BJ (cell line): ENCODE results near the gene CD27. TPM values are rescaled to one million over a fixed set of nuclear protein-coding genes. Genes with fewer than 3 reads are reported as not detected.

ENCODE experiments used
- CTCF ChIA-PET: fragments of 350-600 bp; formaldehyde crosslinking; extraction: SDS; loops from one replicate; lab custom pipeline; 2021; ENCODE audit warnings: antibody characterized with exemption, inconsistent platforms; lab: Yijun Ruan, JAX
- POLR2A ChIA-PET: fragments of 300-600 bp; sonication (Branson Sonifier 250); formaldehyde crosslinking; extraction: SDS; loops from one replicate; lab custom pipeline; 2021; ENCODE audit warnings: antibody characterized with exemption; lab: Charles Lee
- DNase-seq: peaks from one replicate; pipeline ENCODE4 v3.0.0-alpha.2; 2011; ENCODE audit warnings: low read depth
- H3K27me3 ChIP-seq: 2 replicates; pipeline ENCODE4 v1.6.0; 2011; ENCODE audit warnings: low read length; ENCODE audit not compliant: control insufficient read depth, insufficient read depth
- H3K36me3 ChIP-seq: 2 replicates; pipeline ENCODE4 v1.5.1; 2011; ENCODE audit warnings: low read length; ENCODE audit not compliant: control insufficient read depth, insufficient read depth
- H3K4me3 ChIP-seq: 2 replicates; pipeline ENCODE4 v1.5.1; 2011; ENCODE audit warnings: low read depth, mild to moderate bottlenecking, control low read depth, low read length
- CTCF ChIP-seq: IDR thresholded peaks from 2 replicates; pipeline ENCODE4 v1.5.1; 2011; ENCODE audit warnings: low read depth, mild to moderate bottlenecking, control low read depth, inconsistent platforms, low read length, moderate library complexity; ENCODE audit not compliant: insufficient read depth
- polyA plus RNA-seq: library from polyadenylated mRNA; depleted of rRNA; stranded (reverse); fragments of >200 nt; gene quantifications from 2 replicates; pipeline ENCODE4 v1.2.3, GENCODE V29; 2011

The CD27 gene
- polyA plus RNA-seq, 1 experiment, result 0.15 TPM

- H3K27me3 ChIP-seq, result no peaks in the 10 kb centered on the region
- peaks cover 7% of the 10 kb centered on the region; the same call in 1 of the 2 replicates for H3K36me3 ChIP-seq
- CTCF ChIA-PET, result interaction anchor here (0.8 to 2.3 kb wide), 3 partner anchors 12 to 23 kb away, joined by 3 to 6 read pairs (median 5); no protein-coding TSS in a partner anchor
- POLR2A ChIA-PET, result interaction anchor here (0.6 kb wide), 1 partner anchor 10 kb away, joined by 9 read pairs; no protein-coding TSS in a partner anchor
- no peak for DNase-seq
- no peak overlapping the region for H3K4me3 ChIP-seq
- no peak for TF ChIP-seq CTCF
Measured at GRCh38 chr12:6442836-6443235, 1.9 kb upstream of the CD27 start.

- Histone ChIP-seq H3K27me3 (no peaks in the 10 kb centered on the region), H3K36me3 (peaks cover 7% of the 10 kb centered on the region; the same call in 1 of the 2 replicates), H3K4me3 (no peak overlapping the region)
- POLR2A ChIA-PET, result no interaction called here
- DNase-seq, result no peak
- no peak for TF ChIP-seq CTCF
- CTCF ChIA-PET, result interaction anchor here (0.7 to 1.2 kb wide), 4 partner anchors 9 to 120 kb away, joined by 3 to 5 read pairs (median 4); no protein-coding TSS in a partner anchor
Measured at GRCh38 chr12:6443361-6443983, 1.3 kb upstream of the CD27 start.

- Histone ChIP-seq H3K27me3 (no peaks in the 10 kb centered on the region), H3K4me3 (no peak overlapping the region), H3K36me3 (peaks cover 7% of the 10 kb centered on the region; the same call in 1 of the 2 replicates)
- CTCF ChIA-PET, result interaction anchor here (0.7 to 1.2 kb wide), 2 partner anchors 9 to 120 kb away, joined by 3 to 5 read pairs; no protein-coding TSS in a partner anchor
- no peak for TF ChIP-seq CTCF
- no peak for DNase-seq
- POLR2A ChIA-PET, result no interaction called here
Measured at GRCh38 chr12:6444031-6444430, 724 bp upstream of the CD27 start.

- Histone ChIP-seq H3K36me3 (peaks cover 6% of the 10 kb centered on the region), H3K4me3 (peak overlapping the region; percentile 44), H3K27me3 (no peaks in the 10 kb centered on the region)
- ChIA-PET CTCF (interaction anchor here (1.1 to 3.0 kb wide), 3 partner anchors 15 to 127 kb away, joined by 3 to 27 read pairs (median 3); no protein-coding TSS in a partner anchor), POLR2A (interaction anchor here (0.5 kb wide), 1 partner anchor 84 kb away, joined by 7 read pairs; the partner anchor contains the start of gene GAPDH)
- no peak for TF ChIP-seq CTCF
- DNase-seq, result no peak
Measured at GRCh38 chr12:6450091-6450868, 5.5 kb downstream of the CD27 start.
